Measurements from ENCODE around the gene PEAK1.
"Not testable (repeated sequence)": the region's sequence is repeated elsewhere in the genome, so short reads cannot be mapped to it uniquely, and the experiment has no call there.

The PEAK1 gene

GRCh38 chr15:77186594-77187011, 233.3 kb downstream of the PEAK1 start:
- Histone ChIP-seq H3K4me3 (ENCODE audit: low read depth, low read length) (no peak overlapping the region), H3K4me1 (ENCODE audit: control insufficient read depth, insufficient read depth, low read length) (peaks cover 2% of the 10 kb centered on the region; the same call in 1 of the 2 replicates), H3K27ac (ENCODE audit: extremely low read depth, low read depth, low read length) (no peak overlapping the region), H3K36me3 (ENCODE audit: control insufficient read depth in 2 of 2, insufficient read depth in 1 of 2, low read length in 2 of 2) (no peaks in the 10 kb centered on the region), H3K9me3 (ENCODE audit: control insufficient read depth, insufficient read depth, low read depth, low read length) (no peaks in the 10 kb centered on the region)
- peak; percentile 28; the same call in 1 of the 2 replicates for TF ChIP-seq ZNF654 (tag by site-specific recombination; IDR thresholded peaks at IDR 0.05; ENCODE audit: low read depth)
- TF ChIP-seq CTCF (tag by site-specific recombination; IDR thresholded peaks at IDR 0.05), result peak; percentile 72
- no peak for TF ChIP-seq ZNF692 (tag by site-specific recombination; IDR thresholded peaks at IDR 0.05)
- POLR2A ChIA-PET, result interaction anchor here (0.9 to 1.7 kb wide), 2 partner anchors 234 to 357 kb away, joined by 3 to 4 read pairs; partner anchors contain the start of gene HMG20A
- CTCF ChIA-PET, result interaction anchor here (0.6 to 2.9 kb wide), 19 partner anchors 17 to 634 kb away, joined by 3 to 43 read pairs (median 5); no protein-coding TSS in a partner anchor

GRCh38 chr15:77185242-77185785, 234.6 kb downstream of the PEAK1 start:
- Histone ChIP-seq H3K4me1 (ENCODE audit: control insufficient read depth, insufficient read depth, low read length) (peaks cover 2% of the 10 kb centered on the region; the same call in 1 of the 2 replicates), H3K9me3 (ENCODE audit: control insufficient read depth, insufficient read depth, low read depth, low read length) (no peaks in the 10 kb centered on the region), H3K27ac (ENCODE audit: extremely low read depth, low read depth, low read length) (no peak overlapping the region), H3K4me3 (ENCODE audit: low read depth, low read length) (no peak overlapping the region), H3K36me3 (ENCODE audit: control insufficient read depth in 2 of 2, insufficient read depth in 1 of 2, low read length in 2 of 2) (no peaks in the 10 kb centered on the region)
- ChIA-PET POLR2A (no interaction called here), CTCF (interaction anchor here (0.6 to 2.9 kb wide), 4 partner anchors 67 to 358 kb away, joined by 3 to 24 read pairs (median 4); no protein-coding TSS in a partner anchor)
- TF ChIP-seq ZNF501 (tag by site-specific recombination; IDR thresholded peaks at IDR 0.05), result no peak
- TF ChIP-seq PATZ1 (tag by site-specific recombination; IDR thresholded peaks at IDR 0.05), result no peak
- no peak for TF ChIP-seq ZNF514 (tag by site-specific recombination; IDR thresholded peaks at IDR 0.05)
- TF ChIP-seq KLF10 (tag by site-specific recombination; IDR thresholded peaks at IDR 0.05), result no peak
- TF ChIP-seq ZNF518A (tag by site-specific recombination; conservative IDR thresholded peaks at IDR 0.05; ENCODE audit: low read depth), result no peak
- TF ChIP-seq ZNF404 (tag by site-specific recombination; IDR thresholded peaks at IDR 0.05), result no peak

- CTCF ChIA-PET, result interaction anchor here (0.6 to 1.7 kb wide), 2 partner anchors 47 to 359 kb away, joined by 4 to 5 read pairs; no protein-coding TSS in a partner anchor
- H3K36me3 ChIP-seq (ENCODE audit: control insufficient read depth in 2 of 2, insufficient read depth in 1 of 2, low read length in 2 of 2); H3K4me3 ChIP-seq (ENCODE audit: low read depth, low read length); POLR2A ChIA-PET; H3K4me1 ChIP-seq (ENCODE audit: control insufficient read depth, insufficient read depth, low read length); H3K9me3 ChIP-seq (ENCODE audit: control insufficient read depth, insufficient read depth, low read depth, low read length); H3K27ac ChIP-seq (ENCODE audit: extremely low read depth, low read depth, low read length): not testable (repeated sequence)
Measured at GRCh38 chr15:77184352-77184751, 235.6 kb downstream of the PEAK1 start.

Measured in HEK293 (cell line).